Gastroesophageal sphincter (tissue), 3 donors: Measurements from ENCODE around the gene PRICKLE1.

Source experiments
- EP300 ChIP-seq: sonication (generic); formaldehyde crosslinking; IDR thresholded peaks from one replicate; pipeline ENCODE4 v1.6.1; 2017; ENCODE audit warnings: antibody characterized with exemption, mild to moderate bottlenecking
- POLR2A ChIP-seq, 2 donors: fragments of 450-650 bp; IDR thresholded peaks; one replicate each; pipeline ENCODE4 v1.6.1; 2017; ENCODE audit warnings: antibody characterized with exemption in 2 of 2, mild to moderate bottlenecking in 2 of 2, moderate library complexity in 1 of 2
- POLR2AphosphoS5 ChIP-seq: sonication (generic); formaldehyde crosslinking; IDR thresholded peaks from one replicate; pipeline ENCODE4 v1.6.1; 2017; ENCODE audit warnings: antibody characterized with exemption
- TF ChIP-seq, protein P1 (sequence below), 4 experiments: fragments of 200-600 bp in 2 of 4; fragments of 450-650 bp in 2 of 4; sonication (generic) in 1 of 4; IDR thresholded peaks; one replicate each; pipeline ENCODE4 v1.5.1; 2017 to 2019; ENCODE audit warnings: antibody characterized with exemption in 4 of 4, mild to moderate bottlenecking in 2 of 4, moderate library complexity in 2 of 4

DNA sequence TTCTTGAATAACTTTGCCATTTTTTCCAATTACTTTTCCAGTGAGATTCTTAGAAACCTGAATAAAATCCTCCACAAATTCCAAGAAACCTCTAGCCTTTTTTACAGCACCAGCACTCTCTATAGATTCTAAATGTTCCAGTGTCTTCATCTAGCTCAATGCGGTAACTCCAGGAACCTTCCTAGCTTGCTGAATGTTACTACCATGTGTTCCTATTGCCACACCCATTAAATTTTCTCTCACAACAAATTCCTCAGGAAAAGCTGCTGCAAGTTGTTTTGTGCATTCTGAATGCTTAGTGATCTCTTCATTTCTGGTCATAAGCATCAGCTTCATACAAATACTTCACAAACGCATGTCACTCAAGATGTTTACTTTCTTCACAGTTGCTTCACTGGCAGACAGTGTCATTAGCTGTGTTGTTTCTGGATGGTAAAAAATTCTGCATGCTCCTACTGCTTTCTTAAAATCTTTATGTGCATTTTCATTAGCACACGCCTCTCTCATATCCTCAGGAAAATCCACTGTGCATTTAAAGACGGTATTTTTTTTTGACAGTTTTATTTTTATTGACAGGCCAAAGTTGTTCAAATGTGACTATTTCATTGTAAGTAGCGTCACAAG lies 156.9 kb downstream of the PRICKLE1 start:
- TF ChIP-seq, protein P1, sequence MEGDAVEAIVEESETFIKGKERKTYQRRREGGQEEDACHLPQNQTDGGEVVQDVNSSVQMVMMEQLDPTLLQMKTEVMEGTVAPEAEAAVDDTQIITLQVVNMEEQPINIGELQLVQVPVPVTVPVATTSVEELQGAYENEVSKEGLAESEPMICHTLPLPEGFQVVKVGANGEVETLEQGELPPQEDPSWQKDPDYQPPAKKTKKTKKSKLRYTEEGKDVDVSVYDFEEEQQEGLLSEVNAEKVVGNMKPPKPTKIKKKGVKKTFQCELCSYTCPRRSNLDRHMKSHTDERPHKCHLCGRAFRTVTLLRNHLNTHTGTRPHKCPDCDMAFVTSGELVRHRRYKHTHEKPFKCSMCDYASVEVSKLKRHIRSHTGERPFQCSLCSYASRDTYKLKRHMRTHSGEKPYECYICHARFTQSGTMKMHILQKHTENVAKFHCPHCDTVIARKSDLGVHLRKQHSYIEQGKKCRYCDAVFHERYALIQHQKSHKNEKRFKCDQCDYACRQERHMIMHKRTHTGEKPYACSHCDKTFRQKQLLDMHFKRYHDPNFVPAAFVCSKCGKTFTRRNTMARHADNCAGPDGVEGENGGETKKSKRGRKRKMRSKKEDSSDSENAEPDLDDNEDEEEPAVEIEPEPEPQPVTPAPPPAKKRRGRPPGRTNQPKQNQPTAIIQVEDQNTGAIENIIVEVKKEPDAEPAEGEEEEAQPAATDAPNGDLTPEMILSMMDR (IDR thresholded peaks at IDR 0.05), result no peak
- TF ChIP-seq POLR2A (IDR thresholded peaks at IDR 0.05) (no peak), EP300 (no peak), POLR2AphosphoS5 (no peak)
